Tibial artery (tissue), 4 donors: Measurements from ENCODE around the gene CIB2.

Experiments
- DNase-seq, 2 donors: peaks; one replicate each; pipeline ENCODE4 v3.0.0-alpha.2; 2019
- H3K27ac ChIP-seq, 2 donors: fragments of 200-600 bp; sonication (generic) in 1 of 2; 1 replicate in 1 of 2; 2 replicates in 1 of 2; pipeline ENCODE4 v1.5.1; 2018 to 2019; ENCODE audit warnings: mild to moderate bottlenecking in 1 of 2
- H3K27me3 ChIP-seq, 2 donors: fragments of 200-600 bp; sonication (generic) in 1 of 2; one replicate each; pipeline versions ENCODE4 v1.5.1 to v1.6.0; 2016 to 2019
- H3K36me3 ChIP-seq, 3 donors: fragments of 200-600 bp; sonication (generic) in 2 of 3; one replicate each; pipeline ENCODE4 v1.5.1; 2016 to 2019; ENCODE audit warnings: mild to moderate bottlenecking in 2 of 3
- H3K4me1 ChIP-seq, 4 donors: fragments of 200-600 bp; sonication (generic) in 2 of 4; 1 replicate in 3 of 4; 2 replicates in 1 of 4; pipeline ENCODE4 v1.5.1; 2016 to 2019
- H3K4me3 ChIP-seq, 2 donors: fragments of 200-600 bp; sonication (generic) in 1 of 2; 1 replicate in 1 of 2; 2 replicates in 1 of 2; pipeline ENCODE4 v1.5.1; 2018 to 2019; ENCODE audit warnings: mild to moderate bottlenecking in 2 of 2
- H3K9me3 ChIP-seq, 3 donors: fragments of 200-600 bp; sonication (generic) in 1 of 3; one replicate each; pipeline ENCODE4 v1.5.1; 2016 to 2019
- CTCF ChIP-seq, 2 experiments: fragments of 200-600 bp in 1 of 2; fragments of 450-650 bp in 1 of 2; IDR thresholded peaks; one replicate each; pipeline ENCODE4 v1.5.1; 2017 to 2019; ENCODE audit warnings: antibody characterized with exemption in 2 of 2, mild to moderate bottlenecking in 1 of 2, moderate library complexity in 1 of 2
- intact Hi-C: fragments of 100-400 bp; cut with DNase I; formaldehyde crosslinking; loops from one replicate; pipeline ENCODE4 v1.15.0; 2023; ENCODE audit warnings: low total_unique reads

Gene CIB2

DNA sequence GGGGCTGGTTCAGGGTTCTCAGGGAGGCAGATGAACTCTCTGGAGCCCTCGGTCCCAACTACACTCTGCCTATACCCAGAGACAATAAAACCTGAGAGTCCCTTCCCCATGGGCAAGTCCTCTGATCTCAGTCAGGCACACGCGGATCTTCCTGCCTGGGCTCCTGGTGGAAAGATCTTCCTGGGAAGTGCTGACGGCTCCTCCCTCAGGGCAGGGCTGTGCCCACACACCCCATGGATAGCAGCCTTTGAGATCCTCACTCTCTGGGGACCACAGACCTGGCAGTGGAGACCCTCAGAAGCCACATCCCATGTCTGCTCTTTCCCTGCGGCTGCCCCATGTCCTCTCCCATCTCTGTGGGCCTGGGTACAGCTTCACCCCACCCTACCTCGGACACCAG lies 28.5 kb downstream of the CIB2 start:
- H3K27ac ChIP-seq: no peak overlapping the region
- no peak for DNase-seq
- TF ChIP-seq CTCF (IDR thresholded peaks at IDR 0.05): no peak
- H3K4me1 ChIP-seq: no peaks in the 10 kb centered on the region
- no peaks in the 10 kb centered on the region for H3K36me3 ChIP-seq
- no peaks in the 10 kb centered on the region for H3K27me3 ChIP-seq
- H3K9me3 ChIP-seq: no peaks in the 10 kb centered on the region
- intact Hi-C loops: no loop called here
- no peak overlapping the region for H3K4me3 ChIP-seq

DNA sequence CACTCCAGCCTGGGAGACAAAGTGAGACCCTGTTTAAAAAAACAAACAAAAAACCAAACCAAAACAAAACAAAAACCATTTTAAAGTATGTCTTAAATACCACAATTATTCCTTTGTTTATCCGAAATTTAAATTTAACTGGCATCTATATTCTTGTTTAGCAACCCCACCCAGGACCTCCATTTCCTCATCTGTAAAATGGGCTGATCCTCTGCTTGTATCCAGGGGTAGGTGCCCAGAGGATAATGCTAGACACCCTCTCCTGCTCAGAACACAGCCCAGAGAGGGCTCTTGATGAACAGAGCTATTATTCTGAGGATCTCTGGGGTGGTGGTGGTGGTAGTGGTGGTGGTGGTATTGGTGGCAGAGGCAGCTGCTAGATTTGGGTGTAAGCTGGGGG lies 29.0 kb downstream of the CIB2 start:
- no peak for DNase-seq
- Histone ChIP-seq H3K27ac (no peak overlapping the region), H3K4me3 (no peak overlapping the region), H3K9me3 (no peaks in the 10 kb centered on the region), H3K27me3 (no peaks in the 10 kb centered on the region), H3K36me3 (no peaks in the 10 kb centered on the region), H3K4me1 (no peaks in the 10 kb centered on the region)
- intact Hi-C loops: no loop called here
- TF ChIP-seq CTCF (IDR thresholded peaks at IDR 0.05): no peak

DNA sequence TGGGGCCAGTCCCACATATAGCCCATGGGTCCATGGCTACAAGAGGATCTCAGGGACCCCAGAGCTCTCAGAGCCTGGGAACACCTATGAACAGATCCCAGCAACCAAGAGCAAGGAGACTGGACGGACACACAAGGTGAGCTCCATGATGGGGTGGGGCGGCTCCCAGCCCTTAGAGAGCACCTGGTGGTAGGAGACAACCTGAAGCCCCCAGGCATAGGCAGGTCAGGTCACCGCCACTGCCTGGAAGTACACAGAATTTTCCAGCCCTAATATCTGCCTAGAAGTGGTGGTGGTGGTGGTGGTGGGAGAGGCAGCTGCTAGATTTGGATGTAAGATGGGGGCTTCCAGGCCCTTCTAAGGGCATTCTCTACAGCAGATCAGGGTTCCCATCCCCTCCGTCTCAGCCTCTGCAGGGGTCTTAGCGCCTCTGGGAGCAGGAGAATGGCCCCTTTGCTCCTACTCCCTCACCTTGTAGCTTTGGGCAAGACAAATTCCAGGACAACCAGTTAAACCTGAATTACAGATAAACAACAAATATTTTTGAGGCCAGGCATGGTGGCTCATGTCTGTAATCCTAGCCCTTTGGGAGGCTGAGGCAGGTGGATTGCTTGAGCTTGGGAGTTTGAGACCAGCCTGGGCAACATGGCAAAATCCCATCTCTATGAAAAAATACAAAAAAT lies 29.7 kb downstream of the CIB2 start:
- intact Hi-C loops: no loop called here
- no peaks in the 10 kb centered on the region for H3K36me3 ChIP-seq
- TF ChIP-seq CTCF (IDR thresholded peaks at IDR 0.05): no peak
- H3K27ac ChIP-seq: no peak overlapping the region
- H3K4me3 ChIP-seq: no peak overlapping the region
- H3K27me3 ChIP-seq: no peaks in the 10 kb centered on the region
- no peak for DNase-seq
- no peaks in the 10 kb centered on the region for H3K4me1 ChIP-seq
- H3K9me3 ChIP-seq: no peaks in the 10 kb centered on the region

DNA sequence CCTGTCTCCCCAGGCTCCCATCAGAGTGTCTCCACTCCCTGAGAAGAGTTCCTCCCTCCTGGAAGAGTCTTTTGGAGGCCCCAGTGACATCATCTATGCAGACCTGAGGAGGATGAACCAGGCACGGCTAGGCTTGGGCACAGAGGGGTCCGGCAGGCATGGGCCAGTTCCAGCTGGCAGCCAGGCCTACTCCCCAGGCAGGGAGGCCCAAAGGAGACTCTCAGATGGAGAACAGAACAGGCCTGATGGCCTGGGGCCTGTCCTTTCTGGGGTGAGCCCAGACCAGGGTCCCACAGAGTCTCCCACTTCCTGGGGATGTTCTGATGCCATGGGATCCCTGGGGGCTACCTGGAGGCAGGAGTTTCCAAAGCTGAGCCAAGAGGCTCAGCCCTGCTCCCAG lies 30.4 kb downstream of the CIB2 start:
- Histone ChIP-seq H3K27ac (no peak overlapping the region), H3K4me1 (no peaks in the 10 kb centered on the region), H3K4me3 (no peak overlapping the region), H3K27me3 (no peaks in the 10 kb centered on the region), H3K36me3 (no peaks in the 10 kb centered on the region), H3K9me3 (no peaks in the 10 kb centered on the region)
- intact Hi-C loops: no loop called here
- peak in 1 of 2 donors; percentile 48 for DNase-seq
- TF ChIP-seq CTCF (IDR thresholded peaks at IDR 0.05): no peak

DNA sequence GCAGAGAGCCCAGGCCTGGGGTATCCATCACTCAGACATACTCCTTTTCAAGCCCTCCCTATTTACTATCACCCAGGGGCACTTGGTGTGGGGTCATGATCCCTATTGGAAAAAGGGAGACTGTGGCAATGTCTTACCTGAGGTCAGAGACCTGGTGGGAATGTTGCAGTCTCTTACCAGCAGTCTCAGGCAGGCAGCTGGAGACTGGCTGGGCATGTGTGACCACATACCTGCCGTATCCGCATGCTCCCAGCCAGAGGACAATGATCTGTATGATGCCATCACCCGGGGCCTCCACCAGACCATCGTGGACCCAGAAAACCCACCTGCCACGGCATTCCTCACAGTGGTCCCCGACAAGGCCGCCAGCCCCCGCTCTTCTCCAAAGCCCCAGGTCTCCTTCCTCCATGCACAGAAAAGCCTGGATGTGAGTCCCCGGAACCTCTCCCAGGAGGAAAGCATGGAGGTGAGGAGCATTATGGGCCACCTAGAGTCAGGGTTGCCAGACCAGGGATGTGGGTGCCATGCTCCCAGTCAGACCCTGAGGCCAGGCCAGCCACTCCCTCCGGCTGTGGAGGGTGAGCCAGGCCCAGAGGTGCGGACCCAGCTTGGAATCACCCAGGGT lies 33.0 kb downstream of the CIB2 start:
- no peaks in the 10 kb centered on the region for H3K36me3 ChIP-seq
- H3K4me3 ChIP-seq: no peak overlapping the region
- no peak for TF ChIP-seq CTCF (IDR thresholded peaks at IDR 0.05)
- no peaks in the 10 kb centered on the region for H3K9me3 ChIP-seq
- intact Hi-C loops: no loop called here
- DNase-seq: peak in 1 of 2 donors; percentile 51
- H3K4me1 ChIP-seq: peaks cover 0 to 8% (median 0%) of the 10 kb centered on the region in 4 donors
- H3K27ac ChIP-seq: no peak overlapping the region
- H3K27me3 ChIP-seq: no peaks in the 10 kb centered on the region
